ENCODE results near the gene MMP21. TPM values are rescaled to one million over a fixed set of nuclear protein-coding genes. Genes with fewer than 3 reads are reported as not detected.

MMP21 gene
- under 1 TPM; 0.26 to 0.38 (median 0.31) TPM for polyA plus RNA-seq (ENCODE audit: insufficient read length in 4 of 4)

GRCh38 chr10:125775491-125776106 is at the start of gene MMP21:
Gene MMP21 (minus strand): TSS chr10:125775821. CDS start chr10:125775821, 0 bp downstream.
- no peak for DNase-seq (ENCODE audit: low read depth in 4 of 4, low spot score in 3 of 4)

DNA sequence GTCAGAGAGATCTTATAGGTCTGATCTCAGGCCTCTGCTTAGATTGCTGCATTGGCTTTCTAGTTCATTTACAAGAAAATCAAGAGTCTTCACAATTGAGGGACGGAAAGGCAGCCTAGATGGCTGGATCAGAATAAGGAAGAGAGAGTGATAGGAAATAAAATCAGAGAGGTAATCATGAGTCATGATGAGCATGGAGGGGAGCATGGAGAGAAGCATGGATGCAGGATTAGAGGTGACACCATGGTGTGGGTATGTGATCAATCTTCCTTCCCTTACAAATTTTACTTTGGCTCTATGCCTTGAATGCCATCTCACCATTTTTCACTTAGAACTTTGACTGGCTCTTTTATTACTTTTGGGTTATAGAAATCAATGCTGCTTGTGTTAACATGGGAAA is 49.1 kb upstream of the MMP21 start:
- no peak for DNase-seq (ENCODE audit: low read depth in 4 of 4, low spot score in 3 of 4)

DNA sequence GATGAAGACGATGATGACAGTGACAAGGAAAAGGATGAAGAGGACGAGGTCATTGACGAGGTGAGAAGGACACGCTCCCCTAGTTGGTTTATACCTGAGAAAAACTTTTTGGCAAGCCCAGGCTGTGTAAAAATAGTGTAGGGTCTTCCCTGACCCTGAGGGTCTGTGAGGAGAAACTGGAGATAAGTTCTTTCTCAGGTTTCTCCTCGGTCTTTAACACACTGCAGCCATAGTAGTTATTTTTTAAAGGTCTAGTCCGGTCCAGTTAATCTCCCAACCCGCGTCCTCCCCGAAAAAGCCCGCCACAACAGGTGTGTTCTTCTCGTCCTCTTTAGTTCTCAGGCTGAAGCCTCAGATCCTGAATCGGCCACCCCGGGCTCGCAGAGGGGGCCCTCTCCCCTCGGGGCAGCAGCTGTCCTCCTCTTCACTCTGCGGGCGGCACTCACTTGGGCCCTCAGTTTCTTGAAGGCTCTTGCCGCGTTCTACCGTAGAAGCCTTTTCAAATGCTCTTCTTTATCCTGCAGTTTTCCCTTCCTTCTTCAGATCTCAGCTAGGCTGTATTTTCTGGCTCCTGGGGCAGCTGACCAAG is 48.1 kb upstream of the MMP21 start:
- no peak for DNase-seq (ENCODE audit: low read depth in 4 of 4, low spot score in 3 of 4)

DNA sequence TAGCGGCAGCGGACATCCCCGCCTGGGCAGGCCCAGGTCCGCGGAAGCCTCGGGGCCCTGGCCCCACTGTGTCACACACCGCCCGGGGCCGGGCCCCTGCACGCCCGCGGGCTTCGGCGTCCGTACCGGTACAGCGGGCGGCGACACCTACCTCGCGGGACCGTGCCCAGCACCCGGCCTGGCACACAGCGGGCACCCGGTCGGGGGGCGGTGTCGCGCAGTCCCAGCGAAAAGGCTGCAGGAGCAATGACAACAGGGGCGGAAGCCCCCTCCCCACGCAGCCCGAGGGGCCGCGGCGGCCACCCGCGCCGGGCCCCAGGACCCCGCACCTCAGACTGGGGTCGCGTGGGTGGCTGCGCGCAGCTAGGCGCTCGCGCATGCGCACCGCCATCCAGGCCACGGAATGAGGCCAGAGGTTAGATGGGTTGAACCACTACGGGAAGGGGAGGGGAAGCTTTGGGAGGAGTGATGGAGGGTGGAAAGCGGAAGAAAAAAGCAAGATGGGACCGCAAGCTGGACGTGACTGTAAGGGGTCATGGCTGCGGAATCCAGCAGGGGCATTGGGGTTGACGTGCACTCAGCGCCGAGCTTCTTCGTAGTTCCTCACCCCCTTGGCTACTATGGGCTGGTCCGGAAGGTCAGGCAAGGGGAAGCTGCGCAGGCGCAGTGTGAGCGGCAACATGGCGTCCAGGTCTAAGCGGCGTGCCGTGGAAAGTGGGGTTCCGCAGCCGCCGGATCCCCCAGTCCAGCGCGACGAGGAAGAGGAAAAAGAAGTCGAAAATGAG is 47.4 kb upstream of the MMP21 start, which contains the start of the genes BCCIP and UROS:
BCCIP (plus strand) TSS at position 669 of the 785 bp plus-strand sequence; CDS start at position 681, 12 bp downstream.
UROS (minus strand) TSS at position 381 of the 785 bp plus-strand sequence. CDS start 6,759 bp downstream, outside the sequence.
- DNase-seq (ENCODE audit: low read depth in 4 of 4, low spot score in 3 of 4) = peak; percentile 83 to 96 (median 86)

DNA sequence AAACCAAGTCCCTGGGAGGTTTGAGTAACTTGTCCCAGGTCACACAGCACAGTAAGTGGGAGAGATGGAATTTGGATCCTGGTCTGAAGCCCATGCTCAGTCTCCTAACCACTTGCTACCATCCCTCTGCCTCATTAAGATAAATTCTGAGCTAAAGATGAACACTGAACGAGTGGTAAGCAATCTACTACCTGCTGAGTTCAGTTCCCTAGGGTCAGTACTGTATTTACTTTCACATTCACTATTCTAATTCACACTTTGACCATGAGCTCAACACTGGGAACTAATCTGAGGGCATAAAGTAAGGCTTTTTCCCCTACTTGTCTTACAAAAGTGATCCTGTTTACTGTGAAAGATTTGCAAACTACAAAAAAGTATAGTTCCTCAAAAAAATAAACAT is 45.1 kb upstream of the MMP21 start:
- DNase-seq (ENCODE audit: low read depth in 4 of 4, low spot score in 3 of 4) = no peak

DNA sequence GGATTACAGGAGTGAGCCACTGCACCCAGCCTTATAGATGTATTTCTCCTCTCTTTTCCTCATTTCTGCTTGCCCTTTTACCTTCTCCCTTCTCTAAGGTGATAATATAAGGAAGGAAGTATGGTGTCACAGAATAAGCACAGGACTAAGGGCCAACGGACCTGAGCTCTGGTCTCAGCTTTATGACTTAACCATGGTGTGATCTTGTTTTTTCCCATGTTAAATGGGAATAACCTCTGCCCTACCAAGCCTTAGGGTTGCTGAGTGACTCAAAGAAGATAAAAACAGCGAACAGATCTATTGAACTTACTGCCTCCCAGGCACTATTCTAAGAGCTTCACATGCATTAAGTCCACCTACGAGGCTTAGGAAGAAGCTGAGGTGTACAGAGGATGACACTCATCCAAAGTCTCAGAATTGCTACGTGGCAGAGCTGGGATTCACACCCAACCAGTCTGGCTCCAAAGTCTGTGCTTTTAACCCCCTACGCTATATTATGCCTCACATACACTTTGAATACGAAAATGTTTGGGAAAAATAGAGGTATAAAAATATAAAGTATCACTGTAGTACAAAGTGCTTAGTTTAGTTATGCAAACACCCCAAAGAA is 41.8 kb upstream of the MMP21 start:
- DNase-seq (ENCODE audit: low read depth in 4 of 4, low spot score in 3 of 4) = no peak

- DNase-seq (ENCODE audit: low read depth in 4 of 4, low spot score in 3 of 4) = no peak
Measured at GRCh38 chr10:125816548-125816947, 40.9 kb upstream of the MMP21 start.

DNA sequence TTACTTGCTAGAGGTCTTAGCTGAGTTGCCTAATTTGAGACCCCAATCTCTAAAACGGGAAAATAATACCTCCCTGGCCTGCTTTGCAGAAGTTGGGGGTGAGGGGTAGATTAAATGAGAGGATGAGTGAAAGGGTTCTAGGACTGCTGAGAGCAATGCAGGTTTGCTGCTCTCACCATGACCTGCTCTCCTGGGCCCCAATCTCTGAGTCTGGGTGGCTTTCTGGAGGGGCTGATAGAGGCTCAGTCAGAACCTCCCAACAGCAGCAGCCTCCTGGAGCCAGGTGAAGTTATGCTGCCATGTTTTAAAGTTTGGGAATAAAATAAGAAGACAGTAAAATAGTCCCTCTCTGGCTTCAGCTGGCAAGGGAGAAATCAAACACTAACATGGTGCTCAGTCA is 40.1 kb upstream of the MMP21 start:
- DNase-seq (ENCODE audit: low read depth in 4 of 4, low spot score in 3 of 4) = no peak

DNA sequence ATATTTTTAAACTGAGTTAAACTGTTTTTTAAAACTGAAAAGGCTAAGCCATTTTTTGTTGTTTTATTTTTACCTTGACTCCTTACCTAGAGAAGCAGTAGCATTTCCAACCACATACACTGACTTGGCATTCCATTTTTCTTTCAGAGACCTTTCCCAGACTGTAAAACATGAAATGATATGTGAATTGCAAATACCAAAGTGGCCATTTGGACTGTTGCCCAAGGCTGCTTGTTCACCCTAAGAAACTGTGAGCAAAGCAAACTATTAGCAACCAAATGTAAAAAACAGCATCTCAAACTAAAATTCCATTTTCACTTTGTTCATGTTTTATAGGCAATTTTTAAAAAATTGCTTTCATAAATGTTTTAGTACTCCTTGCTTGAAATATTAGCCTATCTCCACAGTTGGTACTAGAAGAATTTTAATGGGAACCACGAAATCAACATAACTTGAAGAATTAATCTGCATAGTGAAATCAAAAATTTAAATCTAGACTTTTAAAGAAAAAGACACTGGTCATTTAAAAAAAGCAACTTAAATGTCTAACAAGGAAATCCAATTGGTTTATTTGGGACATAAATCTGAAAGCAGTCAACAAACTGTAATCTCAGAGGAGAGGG is 36.6 kb upstream of the MMP21 start:
- no peak for DNase-seq (ENCODE audit: low read depth in 4 of 4, low spot score in 3 of 4)

GRCh38 chr10:125811251-125811650 is 35.6 kb upstream of the MMP21 start:
- DNase-seq (ENCODE audit: low read depth in 4 of 4, low spot score in 3 of 4) = no peak

DNA sequence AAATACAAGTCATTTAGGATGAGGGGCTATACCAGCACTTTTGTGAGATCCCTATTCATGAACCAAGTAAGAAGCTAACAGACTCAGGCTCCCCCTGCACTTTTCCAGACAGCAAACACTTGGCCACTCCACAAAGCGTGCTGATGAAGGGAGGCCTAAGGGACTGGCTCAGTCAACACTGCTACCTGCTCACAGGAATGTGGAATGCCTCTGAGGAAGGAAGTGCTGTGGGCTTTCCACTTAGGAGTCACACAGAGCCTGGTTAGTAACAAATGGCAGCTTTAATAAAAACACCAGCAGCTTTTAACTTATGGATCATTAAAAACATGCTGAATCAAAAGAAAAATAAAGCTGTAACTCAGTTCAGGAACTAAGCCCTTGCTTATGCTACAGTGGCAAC is 32.4 kb upstream of the MMP21 start:
- DNase-seq (ENCODE audit: low read depth in 4 of 4, low spot score in 3 of 4) = no peak

DNA sequence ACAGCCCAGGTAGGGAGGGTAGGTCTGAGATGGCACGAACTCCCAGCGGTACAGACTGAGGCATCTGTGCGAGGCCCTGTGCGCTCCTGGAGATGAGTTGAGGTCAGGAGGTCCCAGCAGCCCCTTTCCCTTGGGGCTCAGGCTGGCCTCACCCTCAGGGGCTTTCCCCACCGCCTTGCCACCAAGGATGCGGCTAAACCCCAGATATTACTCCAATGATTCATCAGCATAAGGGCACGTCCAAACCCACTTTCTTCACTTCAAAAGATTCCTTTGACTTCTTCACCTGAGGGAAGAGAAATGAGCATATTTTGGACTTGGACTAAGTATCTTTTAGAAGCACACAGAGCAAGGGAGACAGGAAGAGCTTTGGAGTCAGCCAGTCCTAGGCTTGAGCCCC is 27.1 kb upstream of the MMP21 start:
- DNase-seq (ENCODE audit: low read depth in 4 of 4, low spot score in 3 of 4) = no peak

GRCh38 chr10:125802131-125802530 is 26.5 kb upstream of the MMP21 start:
- no peak for DNase-seq (ENCODE audit: low read depth in 4 of 4, low spot score in 3 of 4)

DNA sequence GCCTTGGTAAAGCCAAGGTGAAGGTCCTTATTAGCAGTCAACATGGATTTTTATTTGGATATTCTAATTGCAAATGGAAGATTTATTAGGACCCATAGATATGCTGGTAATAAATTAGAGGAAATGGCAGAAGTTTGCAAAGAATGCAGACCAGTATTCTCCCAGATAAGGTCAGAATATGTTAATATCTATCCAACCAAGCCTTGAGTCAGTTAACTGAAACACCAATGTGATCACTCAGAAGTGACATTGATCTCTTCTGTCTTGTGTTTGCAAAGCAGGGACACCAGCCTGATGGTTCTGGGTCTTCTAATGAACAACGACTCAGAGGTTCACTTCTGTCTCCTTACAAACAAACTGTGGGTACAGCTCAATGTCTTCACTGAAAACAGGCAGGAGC is 26.0 kb upstream of the MMP21 start:
- DNase-seq (ENCODE audit: low read depth in 4 of 4, low spot score in 3 of 4) = no peak

DNA sequence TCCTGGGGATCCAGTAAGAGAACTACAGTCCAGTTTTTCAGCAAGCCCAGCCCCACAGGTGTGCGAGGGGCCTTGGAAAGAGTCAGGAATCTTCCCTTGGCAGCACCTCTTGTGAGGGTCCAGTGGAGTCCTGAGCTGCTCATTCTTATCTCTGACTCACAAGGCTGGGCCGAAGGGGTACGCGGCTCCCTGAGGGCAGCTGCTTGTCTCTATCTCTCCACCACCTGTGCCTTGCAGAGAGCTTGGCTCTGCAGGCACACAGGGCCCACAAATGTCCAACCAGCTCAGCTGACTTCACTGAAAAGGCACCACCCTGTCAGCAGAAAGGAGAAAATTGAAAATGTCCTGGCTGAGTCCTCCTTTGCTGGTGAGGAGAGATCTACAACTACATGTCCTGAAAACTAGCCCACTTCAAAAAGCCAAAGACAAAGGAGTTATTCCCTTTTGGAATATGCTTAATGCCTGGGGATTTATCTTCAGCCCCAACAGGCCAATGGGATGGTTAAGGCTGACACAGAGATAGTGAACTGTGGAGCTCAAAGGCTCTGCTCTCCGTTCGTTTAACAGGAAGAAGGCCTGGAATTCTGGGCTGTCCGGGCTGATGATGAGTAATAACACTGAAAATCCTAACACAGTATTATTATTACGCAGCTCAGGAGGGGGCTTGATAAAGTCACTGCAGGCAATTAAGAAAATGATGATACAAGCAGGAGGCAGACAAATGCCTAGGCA is 24.0 kb upstream of the MMP21 start:
- no peak for DNase-seq (ENCODE audit: low read depth in 4 of 4, low spot score in 3 of 4)

GRCh38 chr10:125797994-125798662 is 22.5 kb upstream of the MMP21 start:
- DNase-seq (ENCODE audit: low read depth in 4 of 4, low spot score in 3 of 4) = no peak

DNA sequence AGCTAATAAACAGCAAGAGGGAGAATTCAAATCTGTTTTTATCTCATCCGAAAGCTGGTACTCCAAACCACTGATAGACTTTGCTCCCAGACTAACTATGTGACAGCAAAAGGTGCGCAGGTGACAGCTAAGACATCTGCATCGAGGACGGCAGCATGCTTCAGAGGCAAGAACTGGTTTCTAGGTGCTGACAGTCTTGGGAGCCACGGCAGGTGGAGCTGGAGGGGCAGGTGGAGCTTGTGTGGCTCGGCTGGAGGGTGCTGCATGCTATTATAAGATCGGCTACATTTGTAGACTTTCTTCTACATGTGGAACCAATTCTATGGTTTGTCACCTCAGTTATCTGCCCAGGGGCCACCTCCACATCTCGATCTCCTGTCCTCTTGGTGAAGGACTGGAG is 21.8 kb upstream of the MMP21 start:
- no peak for DNase-seq (ENCODE audit: low read depth in 4 of 4, low spot score in 3 of 4)

DNA sequence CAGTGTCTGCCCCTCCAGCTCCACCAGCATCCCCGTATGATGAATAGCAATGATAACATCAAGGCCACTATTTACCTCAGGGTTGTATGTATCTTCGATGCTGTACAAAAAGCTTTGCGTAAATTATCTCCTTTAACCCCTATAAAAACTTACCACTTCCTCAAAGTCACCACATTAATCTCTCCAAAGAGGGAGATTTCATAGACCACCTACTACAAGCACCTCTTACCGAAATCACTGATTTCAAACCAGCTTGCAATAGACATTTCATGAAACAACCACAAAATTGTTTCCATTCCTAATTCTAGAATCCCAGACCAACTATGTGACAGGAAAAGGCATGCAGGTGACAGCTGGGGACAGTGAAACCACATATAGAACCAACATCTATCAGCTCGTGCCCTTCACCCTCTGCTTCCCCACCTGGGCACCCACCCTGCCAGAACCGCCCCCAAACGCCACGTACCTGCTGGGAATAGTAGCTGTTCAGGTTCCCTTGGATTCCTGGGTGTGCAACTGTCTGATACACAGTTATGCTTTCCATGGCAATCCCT is 20.1 kb upstream of the MMP21 start:
- DNase-seq (ENCODE audit: low read depth in 4 of 4, low spot score in 3 of 4) = no peak

- DNase-seq (ENCODE audit: low read depth in 4 of 4, low spot score in 3 of 4) = no peak
Measured at GRCh38 chr10:125795128-125795527, 19.5 kb upstream of the MMP21 start.
